Measurements from ENCODE around the gene PPP1R15B. TPM values are rescaled to one million over a fixed set of nuclear protein-coding genes. Genes with fewer than 3 reads are reported as not detected.
A peak's percentile ranks its signal among the peaks of the same experiment; 100 is the strongest.

The PPP1R15B gene
- total RNA-seq: 10 to 100 TPM; 50.8 to 79.6 TPM

GRCh38 chr1:204411451-204412204 lies at the start of gene PPP1R15B:
PPP1R15B (minus strand) TSS chr1:204411817; CDS start chr1:204411411, 406 bp downstream.
- Histone ChIP-seq H3K9me3 (no peaks in the 10 kb centered on the region), H3K4me1 (no peaks in the 10 kb centered on the region), H3K36me3 (no peaks in the 10 kb centered on the region), H3K4me3 (peak within 1 kb of the TSS; percentile 58), H3K9ac (ENCODE audit: low read depth in 2 of 2, low read length in 2 of 2) (peak within 1 kb of the TSS; percentile 96 to 100), H3K27ac (peak within 1 kb of the TSS; percentile 91), H3K27me3 (no peaks in the 10 kb centered on the region)
- DNase-seq: peak; percentile 97
- intact Hi-C loops (cut with DNase I): no loop called here
- TF ChIP-seq, protein P1, sequence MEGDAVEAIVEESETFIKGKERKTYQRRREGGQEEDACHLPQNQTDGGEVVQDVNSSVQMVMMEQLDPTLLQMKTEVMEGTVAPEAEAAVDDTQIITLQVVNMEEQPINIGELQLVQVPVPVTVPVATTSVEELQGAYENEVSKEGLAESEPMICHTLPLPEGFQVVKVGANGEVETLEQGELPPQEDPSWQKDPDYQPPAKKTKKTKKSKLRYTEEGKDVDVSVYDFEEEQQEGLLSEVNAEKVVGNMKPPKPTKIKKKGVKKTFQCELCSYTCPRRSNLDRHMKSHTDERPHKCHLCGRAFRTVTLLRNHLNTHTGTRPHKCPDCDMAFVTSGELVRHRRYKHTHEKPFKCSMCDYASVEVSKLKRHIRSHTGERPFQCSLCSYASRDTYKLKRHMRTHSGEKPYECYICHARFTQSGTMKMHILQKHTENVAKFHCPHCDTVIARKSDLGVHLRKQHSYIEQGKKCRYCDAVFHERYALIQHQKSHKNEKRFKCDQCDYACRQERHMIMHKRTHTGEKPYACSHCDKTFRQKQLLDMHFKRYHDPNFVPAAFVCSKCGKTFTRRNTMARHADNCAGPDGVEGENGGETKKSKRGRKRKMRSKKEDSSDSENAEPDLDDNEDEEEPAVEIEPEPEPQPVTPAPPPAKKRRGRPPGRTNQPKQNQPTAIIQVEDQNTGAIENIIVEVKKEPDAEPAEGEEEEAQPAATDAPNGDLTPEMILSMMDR (IDR thresholded peaks at IDR 0.05): no peak

- no peak overlapping the region for H3K9ac ChIP-seq (ENCODE audit: low read depth in 2 of 2, low read length in 2 of 2)
- TF ChIP-seq, protein P1 (IDR thresholded peaks at IDR 0.05): no peak
- no peak overlapping the region for H3K4me3 ChIP-seq
- no peak overlapping the region for H3K27ac ChIP-seq
- peaks cover 4% of the 10 kb centered on the region for H3K36me3 ChIP-seq
- no peak for DNase-seq
- no peaks in the 10 kb centered on the region for H3K27me3 ChIP-seq
- no peaks in the 10 kb centered on the region for H3K4me1 ChIP-seq
- no peaks in the 10 kb centered on the region for H3K9me3 ChIP-seq
- intact Hi-C loops (cut with DNase I): loop anchor here (2.0 kb wide), 1 partner anchor 14 kb away; no protein-coding TSS in a partner anchor
Measured at GRCh38 chr1:204460346-204460745, 48.7 kb upstream of the PPP1R15B start.

DNA sequence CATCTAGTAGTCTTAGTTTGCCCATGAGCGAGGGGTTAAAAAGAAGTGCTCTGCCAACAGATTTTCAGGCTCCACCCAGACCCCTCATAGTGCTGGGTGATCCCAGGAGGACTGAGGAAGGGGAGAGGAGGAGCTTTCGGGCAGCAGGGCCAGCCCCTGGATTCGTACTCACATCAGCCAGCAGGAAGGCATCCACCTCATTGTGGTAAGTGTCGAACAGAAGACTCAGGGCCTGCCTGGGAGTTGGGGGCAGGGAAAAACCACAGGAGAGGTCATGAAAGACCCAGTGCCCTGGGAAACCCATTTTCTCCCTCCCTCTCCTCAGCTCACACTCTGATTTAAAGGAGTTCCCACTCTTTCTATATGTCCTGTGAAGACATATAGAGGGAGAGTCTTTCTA lies 48.1 kb upstream of the PPP1R15B start:
- Histone ChIP-seq H3K4me1 (no peaks in the 10 kb centered on the region), H3K27ac (no peak overlapping the region), H3K36me3 (peaks cover 4% of the 10 kb centered on the region)

DNA sequence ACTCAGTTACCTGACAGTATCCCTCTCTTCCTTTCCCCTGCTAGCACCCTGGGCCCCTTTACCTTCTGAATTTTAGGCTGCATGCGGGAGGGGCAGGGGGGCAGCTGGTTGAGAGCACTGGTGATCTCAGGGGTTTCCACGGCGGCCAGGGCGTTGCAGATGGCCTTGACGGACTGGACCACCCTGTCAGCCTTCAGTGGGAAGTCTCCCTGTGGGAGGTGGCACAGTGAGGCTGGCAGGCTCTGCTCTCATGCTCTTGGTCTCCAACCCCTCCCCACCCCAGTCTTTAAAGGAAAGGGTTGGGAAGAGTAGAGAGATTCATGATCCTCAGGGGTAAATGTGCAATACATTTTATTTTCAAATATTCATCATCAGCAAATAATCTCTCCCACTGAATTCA lies 46.0 kb upstream of the PPP1R15B start:
- no peak for DNase-seq
- TF ChIP-seq, protein P1 (IDR thresholded peaks at IDR 0.05): no peak
- Histone ChIP-seq H3K27me3 (no peaks in the 10 kb centered on the region), H3K36me3 (peaks cover 4% of the 10 kb centered on the region), H3K27ac (no peak overlapping the region), H3K4me1 (peaks cover 5% of the 10 kb centered on the region), H3K4me3 (no peak overlapping the region), H3K9me3 (no peaks in the 10 kb centered on the region), H3K9ac (ENCODE audit: low read depth in 2 of 2, low read length in 2 of 2) (no peak overlapping the region)
- intact Hi-C loops (cut with DNase I): no loop called here

More for the DNA sequence above, 48.1 kb upstream of the PPP1R15B start:
- H3K4me3 ChIP-seq: no peak overlapping the region
- DNase-seq: no peak
- intact Hi-C loops (cut with DNase I): loop anchor here (2.0 kb wide), 1 partner anchor 15 kb away; no protein-coding TSS in a partner anchor
- H3K9me3 ChIP-seq: no peaks in the 10 kb centered on the region
- no peak overlapping the region for H3K9ac ChIP-seq (ENCODE audit: low read depth in 2 of 2, low read length in 2 of 2)
- no peaks in the 10 kb centered on the region for H3K27me3 ChIP-seq
- TF ChIP-seq, protein P1 (IDR thresholded peaks at IDR 0.05): no peak

DNA sequence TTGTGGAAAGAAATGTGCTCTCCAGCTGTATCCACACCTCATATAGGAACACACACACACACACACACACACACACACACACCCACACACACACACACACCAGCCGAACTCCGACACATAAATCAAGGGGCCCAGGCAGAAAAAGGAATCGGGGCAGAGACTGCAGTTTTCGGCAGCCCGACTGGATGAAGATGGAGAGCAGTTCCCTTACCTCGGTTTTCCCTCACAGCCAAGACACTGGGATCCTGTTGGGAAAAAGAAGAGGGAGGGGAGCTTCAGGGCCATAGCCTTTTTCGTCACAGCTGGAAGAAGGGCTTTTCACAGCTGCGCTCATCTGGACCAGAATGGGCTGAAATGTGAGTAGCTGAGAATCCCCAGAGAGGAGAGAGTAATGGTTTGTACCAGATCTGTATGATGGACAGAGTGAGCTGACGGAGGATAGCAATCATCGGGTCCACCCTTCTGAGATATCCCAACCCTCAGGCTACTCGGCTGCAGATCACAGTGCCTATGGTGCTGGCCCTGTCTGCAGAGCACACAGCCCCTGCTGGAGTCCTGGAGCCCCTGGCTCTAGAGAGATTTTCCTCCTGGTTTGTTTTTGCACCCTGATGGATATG lies 45.3 kb upstream of the PPP1R15B start:
- TF ChIP-seq, protein P1 (IDR thresholded peaks at IDR 0.05): no peak
- Histone ChIP-seq H3K4me1 (peaks cover 5% of the 10 kb centered on the region), H3K9ac (ENCODE audit: low read depth in 2 of 2, low read length in 2 of 2) (no peak overlapping the region), H3K36me3 (peaks cover 4% of the 10 kb centered on the region), H3K27ac (no peak overlapping the region), H3K9me3 (no peaks in the 10 kb centered on the region), H3K4me3 (no peak overlapping the region), H3K27me3 (no peaks in the 10 kb centered on the region)
- no peak for DNase-seq
- intact Hi-C loops (cut with DNase I): no loop called here

Measured in colonic mucosa (tissue), 4 donors.